Astrocyte (in vitro differentiated cells and primary cell): ENCODE data around the gene NANOS1. TPM values are rescaled to one million over a fixed set of nuclear protein-coding genes. Genes with fewer than 3 reads are reported as not detected.
"Not testable (repeated sequence)": the region's sequence is repeated elsewhere in the genome, so short reads cannot be mapped to it uniquely, and the experiment has no call there.

ENCODE experiments used
- DNase-seq: peaks from one replicate; pipeline ENCODE4 v3.0.0-alpha.2; 2010; ENCODE audit warnings: low read depth
- FAIRE-seq: peaks from 2 replicates; lab custom pipeline; 2011; peaks lifted over from hg19 to GRCh38; lab: Jason Lieb, UNC
- H2AFZ ChIP-seq: 2 replicates; pipeline ENCODE4 v1.6.0; 2012; ENCODE audit warnings: low read depth, low read length, inconsistent platforms
- H3K27ac ChIP-seq: 2 replicates; pipeline ENCODE4 v1.5.1; 2011; ENCODE audit warnings: low read depth, low read length, inconsistent platforms
- H3K27me3 ChIP-seq: 2 replicates; pipeline ENCODE4 v1.6.0; 2011; ENCODE audit warnings: low read length, inconsistent platforms; ENCODE audit not compliant: insufficient read depth
- H3K36me3 ChIP-seq: 2 replicates; pipeline ENCODE4 v1.5.1; 2011; ENCODE audit warnings: low read length, inconsistent platforms; ENCODE audit not compliant: insufficient read depth
- H3K4me1 ChIP-seq: 2 replicates; pipeline ENCODE4 v1.5.1; 2011; ENCODE audit warnings: low read length, inconsistent platforms; ENCODE audit not compliant: insufficient read depth
- H3K4me2 ChIP-seq: 2 replicates; pipeline ENCODE4 v1.6.0; 2012; ENCODE audit warnings: low read length, inconsistent platforms
- H3K4me3 ChIP-seq: 2 replicates; pipeline ENCODE4 v1.5.1; 2011; ENCODE audit warnings: low read depth, mild to moderate bottlenecking, low read length, inconsistent platforms; ENCODE audit not compliant: insufficient read depth
- H3K79me2 ChIP-seq: 2 replicates; pipeline ENCODE4 v1.6.0; 2012; ENCODE audit warnings: mild to moderate bottlenecking, low read length, inconsistent platforms; ENCODE audit not compliant: insufficient read depth
- H3K9ac ChIP-seq: 2 replicates; pipeline ENCODE4 v1.6.0; 2012; ENCODE audit warnings: mild to moderate bottlenecking, low read length, inconsistent platforms
- H3K9me3 ChIP-seq: 2 replicates; pipeline ENCODE4 v1.5.1; 2012; ENCODE audit warnings: low read depth, mild to moderate bottlenecking, low read length, inconsistent platforms; ENCODE audit not compliant: insufficient read depth
- H4K20me1 ChIP-seq: 2 replicates; pipeline ENCODE4 v1.6.0; 2012; ENCODE audit warnings: low read length, inconsistent platforms; ENCODE audit not compliant: insufficient read depth
- H3K27ac Mint-ChIP-seq: one replicate; pipeline ENCODE4 v1.8.0; 2021; ENCODE audit warnings: mild to moderate bottlenecking, mixed read lengths; ENCODE audit not compliant: unreplicated experiment
- H3K27me3 Mint-ChIP-seq: one replicate; pipeline ENCODE4 v1.8.0; 2021; ENCODE audit warnings: low read depth, mixed read lengths; ENCODE audit not compliant: unreplicated experiment
- H3K36me3 Mint-ChIP-seq: one replicate; pipeline ENCODE4 v1.8.0; 2021; ENCODE audit warnings: low read depth, mixed read lengths; ENCODE audit not compliant: unreplicated experiment
- H3K4me1 Mint-ChIP-seq: one replicate; pipeline ENCODE4 v1.8.0; 2021; ENCODE audit warnings: low read depth, mixed read lengths; ENCODE audit not compliant: unreplicated experiment
- H3K4me3 Mint-ChIP-seq: one replicate; pipeline ENCODE4 v1.8.0; 2021; ENCODE audit warnings: mild to moderate bottlenecking, moderate library complexity, mixed read lengths; ENCODE audit not compliant: unreplicated experiment
- H3K9me3 Mint-ChIP-seq: one replicate; pipeline ENCODE4 v1.8.0; 2021; ENCODE audit warnings: mild to moderate bottlenecking, mixed read lengths; ENCODE audit not compliant: unreplicated experiment
- CTCF ChIP-seq: IDR thresholded peaks from 2 replicates; pipeline ENCODE4 v1.5.1; 2011; ENCODE audit warnings: low read depth, mild to moderate bottlenecking, inconsistent platforms, low read length, moderate library complexity; ENCODE audit not compliant: insufficient read depth
- EZH2 ChIP-seq: IDR thresholded peaks from 2 replicates; pipeline ENCODE4 v1.6.1; 2012; ENCODE audit warnings: mild to moderate bottlenecking, low read length, inconsistent platforms; ENCODE audit not compliant: insufficient read depth
- total RNA-seq: library from RNA; stranded (reverse); gene quantifications from 2 replicates; pipeline ENCODE4 v1.2.1, GENCODE V29; 2021

NANOS1 gene
- total RNA-seq, 1 donor from 2014 or later = 4.7 TPM

GRCh38 chr10:119025336-119025735 lies 4.2 kb upstream of the NANOS1 start:
- no peaks in the 10 kb centered on the region for H3K36me3 ChIP-seq
- peak overlapping the region; percentile 28 for H3K4me2 ChIP-seq
- no peak overlapping the region for H2AFZ ChIP-seq
- no peaks in the 10 kb centered on the region for H3K27me3 Mint-ChIP-seq
- H3K4me1 ChIP-seq = peaks cover 44% of the 10 kb centered on the region
- TF ChIP-seq CTCF (no peak), EZH2 (no peak)
- H4K20me1 ChIP-seq = peaks cover 8% of the 10 kb centered on the region
- H3K27ac ChIP-seq = no peak overlapping the region
- H3K4me3 Mint-ChIP-seq = no peak overlapping the region
- no peak overlapping the region for H3K27ac Mint-ChIP-seq
- H3K9me3 ChIP-seq = no peaks in the 10 kb centered on the region
- peaks cover 36% of the 10 kb centered on the region for H3K4me1 Mint-ChIP-seq
- no peak for FAIRE-seq
- peak; percentile 70 for DNase-seq
- no peaks in the 10 kb centered on the region for H3K79me2 ChIP-seq
- H3K27me3 ChIP-seq = no peaks in the 10 kb centered on the region
- H3K9me3 Mint-ChIP-seq = no peaks in the 10 kb centered on the region
- H3K4me3 ChIP-seq = no peak overlapping the region
- no peak overlapping the region for H3K9ac ChIP-seq
- no peaks in the 10 kb centered on the region for H3K36me3 Mint-ChIP-seq

GRCh38 chr10:119025776-119026175 lies 3.7 kb upstream of the NANOS1 start:
- Histone ChIP-seq H3K79me2 (no peaks in the 10 kb centered on the region), H3K36me3 (no peaks in the 10 kb centered on the region), H3K4me2 (peak overlapping the region; percentile 28), H3K27me3 (no peaks in the 10 kb centered on the region), H3K4me1 (peaks cover 41% of the 10 kb centered on the region), H3K27ac (no peak overlapping the region), H3K4me3 (no peak overlapping the region), H2AFZ (no peak overlapping the region), H3K9me3 (no peaks in the 10 kb centered on the region), H4K20me1 (peaks cover 11% of the 10 kb centered on the region), H3K9ac (no peak overlapping the region)
- Mint-ChIP-seq H3K36me3 (no peaks in the 10 kb centered on the region), H3K9me3 (no peaks in the 10 kb centered on the region), H3K4me3 (no peak overlapping the region), H3K27ac (peak overlapping the region; percentile 48), H3K27me3 (no peaks in the 10 kb centered on the region), H3K4me1 (peaks cover 34% of the 10 kb centered on the region)
- no peak for FAIRE-seq
- DNase-seq = no peak
- TF ChIP-seq CTCF (no peak), EZH2 (no peak)

DNA sequence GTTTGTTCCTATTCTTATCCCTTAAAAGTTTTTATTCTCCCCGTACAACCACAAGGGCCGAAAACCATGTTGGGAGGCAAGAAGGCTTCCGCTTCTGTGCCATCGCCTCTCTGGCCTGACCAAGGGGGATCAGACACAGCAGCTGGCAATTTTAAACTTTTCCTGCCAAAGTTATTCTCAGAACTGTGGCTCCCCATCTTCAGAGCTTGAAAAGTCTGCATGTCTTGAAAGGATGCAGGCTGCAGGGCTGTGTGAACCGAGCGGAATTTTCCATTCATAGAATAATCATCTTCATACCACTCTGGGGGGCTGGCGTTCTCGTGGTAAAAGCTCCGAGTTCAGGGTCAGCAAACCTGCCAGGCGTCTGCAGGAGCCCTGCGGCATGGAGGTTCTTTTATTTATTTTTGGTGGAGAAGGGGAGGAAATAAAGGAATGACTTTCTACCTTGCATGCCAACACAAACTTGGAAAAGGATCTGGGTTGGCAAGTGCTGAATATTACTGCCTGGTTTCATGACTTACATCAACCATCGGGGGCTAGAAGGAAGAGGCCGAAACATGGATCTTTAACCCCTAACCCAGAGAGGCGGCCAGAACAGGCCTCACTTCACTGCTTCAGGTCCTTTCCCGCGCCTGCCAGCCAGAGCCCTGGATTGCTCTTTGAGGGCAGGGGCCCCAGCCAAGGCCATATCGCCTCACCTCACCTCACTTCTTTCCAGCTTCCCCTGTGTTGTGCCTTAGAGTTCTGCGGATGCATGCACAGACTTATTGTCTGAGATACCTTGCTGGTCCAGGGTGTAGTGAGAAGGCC lies 3.0 kb upstream of the NANOS1 start:
- Histone ChIP-seq H3K79me2 (no peaks in the 10 kb centered on the region), H3K4me2 (peak overlapping the region; percentile 28), H4K20me1 (peaks cover 19% of the 10 kb centered on the region), H3K27me3 (no peaks in the 10 kb centered on the region), H3K4me1 (peaks cover 41% of the 10 kb centered on the region), H3K36me3 (no peaks in the 10 kb centered on the region), H2AFZ (no peak overlapping the region), H3K27ac (no peak overlapping the region), H3K9ac (no peak overlapping the region), H3K9me3 (no peaks in the 10 kb centered on the region), H3K4me3 (no peak overlapping the region)
- H3K4me3 Mint-ChIP-seq = no peak overlapping the region
- H3K4me1 Mint-ChIP-seq = peaks cover 38% of the 10 kb centered on the region
- TF ChIP-seq EZH2 = no peak
- H3K36me3 Mint-ChIP-seq = no peaks in the 10 kb centered on the region
- FAIRE-seq (no peak), DNase-seq (peak; percentile 14)
- peak overlapping the region; percentile 48 for H3K27ac Mint-ChIP-seq
- H3K9me3 Mint-ChIP-seq = no peaks in the 10 kb centered on the region
- H3K27me3 Mint-ChIP-seq = no peaks in the 10 kb centered on the region

DNA sequence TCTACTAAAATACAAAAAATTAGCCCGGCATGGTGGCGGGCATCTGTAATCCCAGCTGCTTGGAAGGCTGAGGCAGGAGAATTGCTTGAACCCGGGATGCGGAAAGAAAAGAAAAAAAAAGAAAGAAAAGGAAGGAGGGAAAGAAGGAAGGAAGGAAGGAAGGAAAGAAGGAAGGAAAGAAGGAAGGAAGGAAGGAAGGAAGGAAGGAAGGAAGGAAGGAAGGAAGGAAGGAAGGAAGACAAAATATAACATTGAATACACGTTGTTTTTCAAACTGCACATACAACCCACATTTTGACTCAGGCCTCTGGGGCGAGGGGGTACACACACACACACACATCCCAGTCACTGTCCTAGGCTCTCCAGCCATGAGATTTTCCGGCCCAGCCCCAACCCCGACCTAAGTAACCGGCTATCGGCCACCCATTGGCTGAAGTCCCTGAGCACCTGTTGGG lies 1.0 kb upstream of the NANOS1 start:
- H3K9me3 ChIP-seq, H3K4me3 ChIP-seq, DNase-seq, H3K27me3 ChIP-seq, H3K27ac ChIP-seq, H3K27ac Mint-ChIP-seq, FAIRE-seq, H3K36me3 Mint-ChIP-seq, H3K79me2 ChIP-seq, H3K9me3 Mint-ChIP-seq, H2AFZ ChIP-seq, H3K27me3 Mint-ChIP-seq, H3K9ac ChIP-seq: not testable (repeated sequence)
- H3K36me3 ChIP-seq = peaks cover 11% of the 10 kb centered on the region
- peaks cover 35% of the 10 kb centered on the region for H3K4me1 Mint-ChIP-seq
- peaks cover 30% of the 10 kb centered on the region for H3K4me1 ChIP-seq
- H3K4me2 ChIP-seq = peak overlapping the region; percentile 81
- H4K20me1 ChIP-seq = peaks cover 38% of the 10 kb centered on the region
- H3K4me3 Mint-ChIP-seq = peak overlapping the region; percentile 79
